Measurements from ENCODE around the gene NDFIP1.
A peak's percentile ranks its signal among the peaks of the same experiment; 100 is the strongest.

Gene NDFIP1

GRCh38 chr5:142119051-142119625, 10.6 kb downstream of the NDFIP1 start:
- DNase-seq (ENCODE audit: low spot score): no peak

GRCh38 chr5:142120247-142120935, 11.8 kb downstream of the NDFIP1 start:
- no peak for DNase-seq (ENCODE audit: low spot score)

- no peak for DNase-seq (ENCODE audit: low spot score)
Observed at GRCh38 chr5:142122121-142122520, 13.5 kb downstream of the NDFIP1 start.

- DNase-seq (ENCODE audit: low spot score): no peak
Observed at GRCh38 chr5:142125378-142125777, 16.8 kb downstream of the NDFIP1 start.

GRCh38 chr5:142125963-142126362, 17.4 kb downstream of the NDFIP1 start:
- no peak for DNase-seq (ENCODE audit: low spot score)

GRCh38 chr5:142128675-142129208, 20.2 kb downstream of the NDFIP1 start:
- DNase-seq (ENCODE audit: low spot score): peak; percentile 39

GRCh38 chr5:142129446-142130066, 21.0 kb downstream of the NDFIP1 start:
- no peak for DNase-seq (ENCODE audit: low spot score)

GRCh38 chr5:142131394-142131793, 22.8 kb downstream of the NDFIP1 start:
- DNase-seq (ENCODE audit: low spot score): no peak

- DNase-seq (ENCODE audit: low spot score): no peak
Observed at GRCh38 chr5:142132916-142133315, 24.3 kb downstream of the NDFIP1 start.

GRCh38 chr5:142133330-142134206, 25.0 kb downstream of the NDFIP1 start:
- no peak for DNase-seq (ENCODE audit: low spot score)

GRCh38 chr5:142134331-142135010, 25.9 kb downstream of the NDFIP1 start:
- no peak for DNase-seq (ENCODE audit: low spot score)

- DNase-seq (ENCODE audit: low spot score): no peak
Observed at GRCh38 chr5:142141463-142141862, 32.9 kb downstream of the NDFIP1 start.

- peak; percentile 48 for DNase-seq (ENCODE audit: low spot score)
Observed at GRCh38 chr5:142143878-142144277, 35.3 kb downstream of the NDFIP1 start.

GRCh38 chr5:142145106-142145900, 36.7 kb downstream of the NDFIP1 start:
- peak; percentile 72 for DNase-seq (ENCODE audit: low spot score)

GRCh38 chr5:142149363-142149762, 40.8 kb downstream of the NDFIP1 start:
- DNase-seq (ENCODE audit: low spot score): no peak

- no peak for DNase-seq (ENCODE audit: low spot score)
Observed at GRCh38 chr5:142150431-142150830, 41.9 kb downstream of the NDFIP1 start.

GRCh38 chr5:142151436-142152383, 43.1 kb downstream of the NDFIP1 start:
- DNase-seq (ENCODE audit: low spot score): peak; percentile 73

- no peak for DNase-seq (ENCODE audit: low spot score)
Observed at GRCh38 chr5:142152384-142152732, 43.8 kb downstream of the NDFIP1 start.

- DNase-seq (ENCODE audit: low spot score): no peak
Observed at GRCh38 chr5:142153674-142154448, 45.3 kb downstream of the NDFIP1 start.

Data from CD4-positive, alpha-beta T cell treated with Interleukin-2 at 100 ng/mL for 4 hours (primary cell).